ENCODE measurements around the gene DDX24.

DNA sequence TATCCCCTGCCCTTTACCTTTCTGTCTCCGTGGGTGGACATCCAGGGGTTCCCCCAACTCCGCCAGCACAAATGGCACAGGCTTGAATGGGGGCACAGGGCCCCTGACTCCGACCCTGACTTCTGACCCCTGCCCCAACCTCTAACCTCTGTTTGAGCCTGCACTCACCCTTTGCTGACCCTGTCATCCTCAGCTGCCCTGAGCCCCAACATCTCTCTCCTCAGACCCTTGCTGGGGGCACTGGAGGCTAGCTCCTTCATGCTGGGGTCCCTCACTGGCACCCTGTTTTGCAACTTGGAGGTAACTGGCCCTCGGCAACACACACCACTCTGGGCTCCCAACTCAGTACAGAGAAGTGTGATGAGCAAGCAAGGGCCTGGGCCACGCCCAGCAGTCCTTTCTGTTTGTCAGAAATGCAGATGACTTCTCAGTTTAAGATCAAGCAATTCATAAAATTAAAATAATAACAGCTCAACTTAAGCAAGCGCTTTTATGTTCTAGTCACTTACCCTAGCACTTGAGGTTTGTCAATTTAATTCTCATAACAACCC lies 31.6 kb upstream of the DDX24 start:
- TF ChIP-seq, protein P1, sequence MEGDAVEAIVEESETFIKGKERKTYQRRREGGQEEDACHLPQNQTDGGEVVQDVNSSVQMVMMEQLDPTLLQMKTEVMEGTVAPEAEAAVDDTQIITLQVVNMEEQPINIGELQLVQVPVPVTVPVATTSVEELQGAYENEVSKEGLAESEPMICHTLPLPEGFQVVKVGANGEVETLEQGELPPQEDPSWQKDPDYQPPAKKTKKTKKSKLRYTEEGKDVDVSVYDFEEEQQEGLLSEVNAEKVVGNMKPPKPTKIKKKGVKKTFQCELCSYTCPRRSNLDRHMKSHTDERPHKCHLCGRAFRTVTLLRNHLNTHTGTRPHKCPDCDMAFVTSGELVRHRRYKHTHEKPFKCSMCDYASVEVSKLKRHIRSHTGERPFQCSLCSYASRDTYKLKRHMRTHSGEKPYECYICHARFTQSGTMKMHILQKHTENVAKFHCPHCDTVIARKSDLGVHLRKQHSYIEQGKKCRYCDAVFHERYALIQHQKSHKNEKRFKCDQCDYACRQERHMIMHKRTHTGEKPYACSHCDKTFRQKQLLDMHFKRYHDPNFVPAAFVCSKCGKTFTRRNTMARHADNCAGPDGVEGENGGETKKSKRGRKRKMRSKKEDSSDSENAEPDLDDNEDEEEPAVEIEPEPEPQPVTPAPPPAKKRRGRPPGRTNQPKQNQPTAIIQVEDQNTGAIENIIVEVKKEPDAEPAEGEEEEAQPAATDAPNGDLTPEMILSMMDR (IDR thresholded peaks at IDR 0.05), result no peak
- TF ChIP-seq POLR2A (IDR thresholded peaks at IDR 0.05) (no peak), EP300 (IDR thresholded peaks at IDR 0.05) (no peak), POLR2AphosphoS5 (IDR thresholded peaks at IDR 0.05) (no peak)

Measured in suprapubic skin (tissue), 4 donors.